GM10266 (cell line): ENCODE data around the gene TGFBR3.
A peak's percentile ranks its signal among the peaks of the same experiment; 100 is the strongest.

Source experiments
- DNase-seq: peaks from one replicate; pipeline ENCODE4 v3.0.0; 2012; ENCODE audit errors: extremely low spot score
- CTCF ChIP-seq: IDR thresholded peaks from 2 replicates; pipeline ENCODE4 v1.5.1; 2012; ENCODE audit warnings: mild to moderate bottlenecking, low read depth; ENCODE audit not compliant: control insufficient read depth, insufficient read depth; ENCODE audit errors: missing control alignments

TGFBR3 gene

GRCh38 chr1:91682882-91683597, 202.9 kb downstream of the TGFBR3 start:
- TF ChIP-seq CTCF, result no peak
- DNase-seq, result no peak

- TF ChIP-seq CTCF, result no peak
- no peak for DNase-seq
These were observed 205.3 kb downstream of the TGFBR3 start for GRCh38 chr1:91680556-91681155.

GRCh38 chr1:91679446-91679845, 206.5 kb downstream of the TGFBR3 start:
- TF ChIP-seq CTCF, result no peak
- no peak for DNase-seq

- TF ChIP-seq CTCF, result no peak
- no peak for DNase-seq
These were observed 209.9 kb downstream of the TGFBR3 start for GRCh38 chr1:91676030-91676429.

- no peak for DNase-seq
- no peak for TF ChIP-seq CTCF
These were observed 211.8 kb downstream of the TGFBR3 start for GRCh38 chr1:91674107-91674506.

GRCh38 chr1:91673613-91674012, 212.3 kb downstream of the TGFBR3 start:
- TF ChIP-seq CTCF, result no peak
- DNase-seq, result peak; percentile 21

GRCh38 chr1:91672601-91673161, 213.3 kb downstream of the TGFBR3 start:
- DNase-seq, result no peak
- TF ChIP-seq CTCF, result no peak
